ENCODE data around the gene BCAN.

BCAN gene

GRCh38 chr1:156706657-156707416 is 64.9 kb downstream of the BCAN start:
- no peaks in the 10 kb centered on the region for H3K9me3 Mint-ChIP-seq
- H3K4me1 Mint-ChIP-seq = peaks cover 66% of the 10 kb centered on the region
- TF ChIP-seq, protein P1, sequence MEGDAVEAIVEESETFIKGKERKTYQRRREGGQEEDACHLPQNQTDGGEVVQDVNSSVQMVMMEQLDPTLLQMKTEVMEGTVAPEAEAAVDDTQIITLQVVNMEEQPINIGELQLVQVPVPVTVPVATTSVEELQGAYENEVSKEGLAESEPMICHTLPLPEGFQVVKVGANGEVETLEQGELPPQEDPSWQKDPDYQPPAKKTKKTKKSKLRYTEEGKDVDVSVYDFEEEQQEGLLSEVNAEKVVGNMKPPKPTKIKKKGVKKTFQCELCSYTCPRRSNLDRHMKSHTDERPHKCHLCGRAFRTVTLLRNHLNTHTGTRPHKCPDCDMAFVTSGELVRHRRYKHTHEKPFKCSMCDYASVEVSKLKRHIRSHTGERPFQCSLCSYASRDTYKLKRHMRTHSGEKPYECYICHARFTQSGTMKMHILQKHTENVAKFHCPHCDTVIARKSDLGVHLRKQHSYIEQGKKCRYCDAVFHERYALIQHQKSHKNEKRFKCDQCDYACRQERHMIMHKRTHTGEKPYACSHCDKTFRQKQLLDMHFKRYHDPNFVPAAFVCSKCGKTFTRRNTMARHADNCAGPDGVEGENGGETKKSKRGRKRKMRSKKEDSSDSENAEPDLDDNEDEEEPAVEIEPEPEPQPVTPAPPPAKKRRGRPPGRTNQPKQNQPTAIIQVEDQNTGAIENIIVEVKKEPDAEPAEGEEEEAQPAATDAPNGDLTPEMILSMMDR (IDR thresholded peaks at IDR 0.05; ENCODE audit: unreplicated experiment in 3 of 3) = no peak
- H3K36me3 Mint-ChIP-seq (ENCODE audit: low read depth) = peaks cover 5% of the 10 kb centered on the region
- peak overlapping the region; percentile 84 to 89 (median 86) for H3K4me3 Mint-ChIP-seq
- H3K27ac Mint-ChIP-seq = peak overlapping the region; percentile 97 to 98 (median 98)
- H3K27me3 Mint-ChIP-seq (ENCODE audit: low read depth) = no peaks in the 10 kb centered on the region

GRCh38 chr1:156707417-156708217 is 65.7 kb downstream of the BCAN start:
- TF ChIP-seq, protein P1 (IDR thresholded peaks at IDR 0.05; ENCODE audit: unreplicated experiment in 3 of 3) = no peak

DNA sequence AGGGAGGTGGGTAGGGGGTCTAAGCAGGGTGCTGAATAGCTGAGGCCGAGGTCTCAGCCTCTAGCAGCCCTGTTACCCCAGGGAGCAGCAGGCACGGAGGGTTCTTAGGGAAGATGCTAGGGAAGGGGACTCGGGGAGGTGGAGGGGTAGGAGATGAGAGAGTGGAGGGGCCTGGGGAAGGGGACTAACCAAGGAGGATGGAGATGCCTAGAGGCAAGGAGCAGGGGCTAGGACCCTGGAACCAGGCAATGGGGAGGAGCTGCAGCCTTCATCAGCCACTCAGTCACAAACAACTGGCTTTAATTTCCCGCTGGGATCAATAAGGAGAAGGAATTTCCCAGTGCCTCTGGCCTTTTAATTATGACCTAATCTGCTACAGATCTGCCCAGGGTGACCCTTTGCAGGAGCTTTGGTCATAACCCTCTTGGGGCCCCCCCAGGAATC is 66.3 kb downstream of the BCAN start:
- peaks cover 2% of the 10 kb centered on the region for H3K36me3 Mint-ChIP-seq (ENCODE audit: low read depth)
- no peaks in the 10 kb centered on the region for H3K9me3 Mint-ChIP-seq
- H3K4me1 Mint-ChIP-seq = peaks cover 70% of the 10 kb centered on the region
- peak overlapping the region; percentile 97 to 98 (median 98) for H3K27ac Mint-ChIP-seq
- H3K27me3 Mint-ChIP-seq (ENCODE audit: low read depth) = no peaks in the 10 kb centered on the region
- TF ChIP-seq, protein P1 (IDR thresholded peaks at IDR 0.05; ENCODE audit: unreplicated experiment in 3 of 3) = no peak
- peak overlapping the region; percentile 19 to 73 (median 33) for H3K4me3 Mint-ChIP-seq

More at GRCh38 chr1:156707417-156708217, 65.7 kb downstream of the BCAN start:
- peaks cover 5% of the 10 kb centered on the region for H3K36me3 Mint-ChIP-seq (ENCODE audit: low read depth)
- H3K4me1 Mint-ChIP-seq = peaks cover 74% of the 10 kb centered on the region
- no peaks in the 10 kb centered on the region for H3K9me3 Mint-ChIP-seq
- H3K27me3 Mint-ChIP-seq (ENCODE audit: low read depth) = no peaks in the 10 kb centered on the region
- H3K4me3 Mint-ChIP-seq = peak overlapping the region; percentile 71 to 86 (median 73)
- H3K27ac Mint-ChIP-seq = peak overlapping the region; percentile 97 to 98 (median 98)

DNA sequence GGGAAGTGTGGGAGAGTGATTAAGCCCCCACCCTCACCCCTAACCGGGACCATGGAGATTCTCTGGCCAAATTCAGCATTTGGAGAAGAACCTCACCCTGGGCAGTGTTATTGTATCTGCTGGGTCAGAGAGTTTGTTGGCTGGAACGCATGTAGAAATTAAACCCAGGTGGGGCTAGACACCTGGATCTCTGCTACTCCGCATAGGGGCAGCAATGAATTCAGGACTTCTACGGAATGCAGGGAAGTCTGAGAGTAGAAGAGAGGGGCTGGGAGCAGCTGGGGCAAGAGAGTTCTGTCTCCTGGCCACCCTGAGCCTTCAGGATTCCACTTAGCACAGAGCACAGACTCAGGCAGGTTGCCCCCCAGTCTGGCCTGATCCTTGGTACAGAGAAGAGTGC is 67.1 kb downstream of the BCAN start:
- Mint-ChIP-seq H3K4me3 (peak overlapping the region in 2 of 3 experiments; percentile 5 to 19), H3K4me1 (peaks cover 62% of the 10 kb centered on the region), H3K9me3 (no peaks in the 10 kb centered on the region), H3K27ac (peak overlapping the region; percentile 97 to 98 (median 98)), H3K36me3 (ENCODE audit: low read depth) (no peaks in the 10 kb centered on the region), H3K27me3 (ENCODE audit: low read depth) (no peaks in the 10 kb centered on the region)
- TF ChIP-seq, protein P1 (IDR thresholded peaks at IDR 0.05; ENCODE audit: unreplicated experiment in 3 of 3) = no peak
